ENCODE results near the gene DARS1. TPM values are rescaled to one million over a fixed set of nuclear protein-coding genes. Genes with fewer than 3 reads are reported as not detected.

The DARS1 gene
- polyA plus RNA-seq, 1 donor (not counting 4 experiments of a cell fraction or from before 2014, with no cell fraction given): 129 TPM

DNA sequence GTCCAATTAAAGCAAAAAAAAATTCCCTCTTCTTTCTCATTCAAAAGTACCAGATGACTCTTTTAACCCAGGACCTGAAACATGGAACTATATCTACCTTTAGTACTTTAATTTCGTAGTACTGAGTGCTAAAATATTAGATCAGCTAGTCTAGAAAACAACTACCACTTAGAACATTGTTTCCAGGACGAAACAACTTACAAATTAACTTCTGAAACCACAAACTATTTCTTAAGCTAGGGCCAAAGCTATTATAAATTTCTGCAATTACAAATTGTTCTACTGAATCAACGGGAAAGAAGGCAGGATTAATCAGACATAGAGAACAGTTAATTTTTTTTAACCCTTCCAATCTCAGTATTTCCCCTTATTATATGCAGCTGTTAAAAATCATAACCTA, 39.9 kb downstream of the DARS1 start:
- Histone ChIP-seq H3K9me1 (ENCODE audit: control insufficient read depth, extremely low read depth, insufficient read depth, low read length) (no peaks in the 10 kb centered on the region), H3K4me3 (ENCODE audit: control insufficient read depth in 2 of 3, extremely low read depth in 1 of 3, insufficient read depth in 2 of 3, low read depth in 1 of 3, low read length in 3 of 3) (no peak overlapping the region), H3K9me3 (ENCODE audit: control insufficient read depth, low read depth, low read length) (no peaks in the 10 kb centered on the region), H3K27me3 (ENCODE audit: control insufficient read depth, extremely low read depth, insufficient read depth, low read length) (no peaks in the 10 kb centered on the region), H4K20me1 (ENCODE audit: control insufficient read depth, extremely low read depth, insufficient read depth, low read length) (no peaks in the 10 kb centered on the region), H2AFZ (ENCODE audit: control insufficient read depth, low read length) (no peak overlapping the region), H3K36me3 (ENCODE audit: control insufficient read depth in 2 of 2, extremely low read depth in 1 of 2, insufficient read depth in 2 of 2, low read length in 2 of 2) (peaks cover 4 to 7% of the 10 kb centered on the region in 2 experiments), H3K9ac (ENCODE audit: control insufficient read depth, extremely low read depth, insufficient read depth, low read length) (no peak overlapping the region), H3K4me2 (ENCODE audit: control insufficient read depth, extremely low read depth, insufficient read depth, low read depth, low read length) (no peak overlapping the region), H3K4me1 (ENCODE audit: control insufficient read depth, extremely low read depth, insufficient read depth, low read length) (peaks cover 14% of the 10 kb centered on the region), H3K79me2 (ENCODE audit: control insufficient read depth, insufficient read depth, low read length) (peaks cover 45% of the 10 kb centered on the region), H3K27ac (ENCODE audit: control insufficient read depth, insufficient read depth, low read length) (no peak overlapping the region)
- dilution Hi-C loops (cut with MboI; ENCODE audit: extremely low pct_ligation_motif_present, low sequenced_read_pairs): no loop called here
- no peak for FAIRE-seq
- TF ChIP-seq CTCF (optimal IDR thresholded peaks at IDR 0.05 in 1 of 3, IDR thresholded peaks at IDR 0.05 in 1 of 3, conservative IDR thresholded peaks at IDR 0.05 in 1 of 3; ENCODE audit: extremely low read depth in 1 of 3, insufficient read depth in 2 of 3, low read length in 3 of 3): no peak
- TF ChIP-seq EZH2 (IDR thresholded peaks at IDR 0.05; ENCODE audit: low read length): no peak
- DNase-seq (ENCODE audit: low read depth, low spot score): no peak

- H3K9ac ChIP-seq (ENCODE audit: control insufficient read depth, extremely low read depth, insufficient read depth, low read length): no peak overlapping the region
- H3K9me1 ChIP-seq (ENCODE audit: control insufficient read depth, extremely low read depth, insufficient read depth, low read length): no peaks in the 10 kb centered on the region
- H3K36me3 ChIP-seq (ENCODE audit: control insufficient read depth in 2 of 2, extremely low read depth in 1 of 2, insufficient read depth in 2 of 2, low read length in 2 of 2): peaks cover 4 to 7% of the 10 kb centered on the region in 2 experiments
- no peak overlapping the region for H3K4me2 ChIP-seq (ENCODE audit: control insufficient read depth, extremely low read depth, insufficient read depth, low read depth, low read length)
- H3K9me3 ChIP-seq (ENCODE audit: control insufficient read depth, low read depth, low read length): no peaks in the 10 kb centered on the region
- DNase-seq (ENCODE audit: low read depth, low spot score) (no peak), FAIRE-seq (no peak)
- H4K20me1 ChIP-seq (ENCODE audit: control insufficient read depth, extremely low read depth, insufficient read depth, low read length): no peaks in the 10 kb centered on the region
- no peak for TF ChIP-seq EZH2 (IDR thresholded peaks at IDR 0.05; ENCODE audit: low read length)
- no peak for TF ChIP-seq CTCF (optimal IDR thresholded peaks at IDR 0.05 in 1 of 3, IDR thresholded peaks at IDR 0.05 in 1 of 3, conservative IDR thresholded peaks at IDR 0.05 in 1 of 3; ENCODE audit: extremely low read depth in 1 of 3, insufficient read depth in 2 of 3, low read length in 3 of 3)
- H3K4me1 ChIP-seq (ENCODE audit: control insufficient read depth, extremely low read depth, insufficient read depth, low read length): peaks cover 14% of the 10 kb centered on the region
- H3K79me2 ChIP-seq (ENCODE audit: control insufficient read depth, insufficient read depth, low read length): peaks cover 46% of the 10 kb centered on the region
- dilution Hi-C loops (cut with MboI; ENCODE audit: extremely low pct_ligation_motif_present, low sequenced_read_pairs): no loop called here
- H3K4me3 ChIP-seq (ENCODE audit: control insufficient read depth in 2 of 3, extremely low read depth in 1 of 3, insufficient read depth in 2 of 3, low read depth in 1 of 3, low read length in 3 of 3): no peak overlapping the region
- no peak overlapping the region for H2AFZ ChIP-seq (ENCODE audit: control insufficient read depth, low read length)
- H3K27me3 ChIP-seq (ENCODE audit: control insufficient read depth, extremely low read depth, insufficient read depth, low read length): no peaks in the 10 kb centered on the region
- H3K27ac ChIP-seq (ENCODE audit: control insufficient read depth, insufficient read depth, low read length): no peak overlapping the region
Observed at GRCh38 chr2:135944625-135945024, 40.8 kb downstream of the DARS1 start.

Data from keratinocyte (primary cell).